PC-9 (cell line): ENCODE results near the gene EMP2.

Experiments used
- EZH2 ChIP-seq: fragments of 200-600 bp; sonication (generic); IDR thresholded peaks from 2 replicates; pipeline ENCODE4 v1.8.0; 2017; ENCODE audit warnings: antibody characterized with exemption, low read depth
- TF ChIP-seq, protein P1 (sequence below): fragments of 200-600 bp; sonication (generic); conservative IDR thresholded peaks from 2 replicates; pipeline ENCODE4 v1.6.1; 2017; ENCODE audit warnings: mixed run types, antibody characterized with exemption, mild to moderate bottlenecking, moderate library complexity

DNA sequence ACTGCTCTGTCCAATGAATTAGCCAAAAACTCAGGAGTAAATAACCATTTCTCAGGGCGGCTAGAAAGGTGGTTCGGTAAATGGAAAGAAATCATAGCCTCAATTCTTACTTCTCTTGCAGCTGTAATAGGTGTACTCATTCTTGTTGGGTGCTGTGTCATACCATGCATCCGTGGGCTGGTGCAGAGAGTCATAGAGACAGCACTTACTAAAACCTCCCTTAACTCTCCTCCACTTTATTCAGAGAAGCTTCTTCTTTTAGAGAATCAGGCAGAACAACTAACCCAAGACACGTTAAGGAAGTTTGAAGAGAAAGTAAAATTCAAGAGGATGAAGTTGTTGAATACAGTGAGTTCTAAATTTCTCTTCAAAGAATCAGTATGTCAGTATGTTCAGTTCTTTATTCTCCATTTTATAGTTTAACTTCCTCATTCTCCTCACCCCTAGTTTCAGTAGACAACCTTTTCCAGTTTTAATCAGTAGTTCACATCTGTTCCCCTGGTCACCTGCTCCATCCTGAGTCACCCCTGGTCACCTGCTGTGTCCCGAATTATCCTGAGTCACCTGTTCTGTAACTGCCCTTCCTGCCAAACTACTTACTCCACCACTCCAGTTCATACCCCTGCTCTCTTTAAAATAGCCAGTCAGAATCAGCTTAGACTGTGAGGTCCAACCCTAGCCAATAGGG, 85.9 kb downstream of the EMP2 start:
- TF ChIP-seq EZH2: no peak
- TF ChIP-seq, protein P1, sequence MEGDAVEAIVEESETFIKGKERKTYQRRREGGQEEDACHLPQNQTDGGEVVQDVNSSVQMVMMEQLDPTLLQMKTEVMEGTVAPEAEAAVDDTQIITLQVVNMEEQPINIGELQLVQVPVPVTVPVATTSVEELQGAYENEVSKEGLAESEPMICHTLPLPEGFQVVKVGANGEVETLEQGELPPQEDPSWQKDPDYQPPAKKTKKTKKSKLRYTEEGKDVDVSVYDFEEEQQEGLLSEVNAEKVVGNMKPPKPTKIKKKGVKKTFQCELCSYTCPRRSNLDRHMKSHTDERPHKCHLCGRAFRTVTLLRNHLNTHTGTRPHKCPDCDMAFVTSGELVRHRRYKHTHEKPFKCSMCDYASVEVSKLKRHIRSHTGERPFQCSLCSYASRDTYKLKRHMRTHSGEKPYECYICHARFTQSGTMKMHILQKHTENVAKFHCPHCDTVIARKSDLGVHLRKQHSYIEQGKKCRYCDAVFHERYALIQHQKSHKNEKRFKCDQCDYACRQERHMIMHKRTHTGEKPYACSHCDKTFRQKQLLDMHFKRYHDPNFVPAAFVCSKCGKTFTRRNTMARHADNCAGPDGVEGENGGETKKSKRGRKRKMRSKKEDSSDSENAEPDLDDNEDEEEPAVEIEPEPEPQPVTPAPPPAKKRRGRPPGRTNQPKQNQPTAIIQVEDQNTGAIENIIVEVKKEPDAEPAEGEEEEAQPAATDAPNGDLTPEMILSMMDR: no peak
